GM18502 (cell line): ENCODE data around the gene ZNRF1.
"Not testable (repeated sequence)": the region's sequence is repeated elsewhere in the genome, so short reads cannot be mapped to it uniquely, and the experiment has no call there.

ENCODE experiments used
- ATAC-seq: cut with Tn5 transposase; IDR thresholded peaks from one replicate; pipeline ENCODE4 v1.9.1; 2021; ENCODE audit warnings: mild to moderate bottlenecking; ENCODE audit not compliant: unreplicated experiment, poor library complexity

ZNRF1 gene

DNA sequence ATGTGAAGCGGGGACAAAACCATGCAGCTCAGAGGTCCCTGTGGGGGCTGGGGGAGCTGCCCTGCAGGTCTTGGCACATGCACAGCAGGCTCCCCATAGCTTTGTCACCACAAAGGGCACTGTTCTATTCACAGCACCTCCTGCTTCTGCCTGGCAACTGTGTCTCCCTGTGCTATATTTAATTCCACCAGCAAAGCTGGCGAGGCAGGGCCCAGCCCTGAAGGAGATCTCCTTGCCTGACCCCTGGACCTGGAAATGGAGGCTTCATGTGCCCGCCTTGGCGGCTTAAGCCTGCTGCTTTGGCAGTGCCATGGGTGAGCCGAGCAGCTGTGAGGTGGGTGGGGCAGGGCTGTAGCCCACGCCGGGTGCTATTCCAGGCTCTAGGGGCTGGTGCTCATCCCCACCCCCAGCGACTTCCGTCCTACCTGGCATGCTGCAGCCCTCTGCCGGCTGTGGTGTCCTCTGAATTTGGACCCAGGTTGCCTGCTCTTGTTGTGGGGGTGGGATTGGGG, 111.0 kb downstream of the ZNRF1 start:
- no peak for ATAC-seq

DNA sequence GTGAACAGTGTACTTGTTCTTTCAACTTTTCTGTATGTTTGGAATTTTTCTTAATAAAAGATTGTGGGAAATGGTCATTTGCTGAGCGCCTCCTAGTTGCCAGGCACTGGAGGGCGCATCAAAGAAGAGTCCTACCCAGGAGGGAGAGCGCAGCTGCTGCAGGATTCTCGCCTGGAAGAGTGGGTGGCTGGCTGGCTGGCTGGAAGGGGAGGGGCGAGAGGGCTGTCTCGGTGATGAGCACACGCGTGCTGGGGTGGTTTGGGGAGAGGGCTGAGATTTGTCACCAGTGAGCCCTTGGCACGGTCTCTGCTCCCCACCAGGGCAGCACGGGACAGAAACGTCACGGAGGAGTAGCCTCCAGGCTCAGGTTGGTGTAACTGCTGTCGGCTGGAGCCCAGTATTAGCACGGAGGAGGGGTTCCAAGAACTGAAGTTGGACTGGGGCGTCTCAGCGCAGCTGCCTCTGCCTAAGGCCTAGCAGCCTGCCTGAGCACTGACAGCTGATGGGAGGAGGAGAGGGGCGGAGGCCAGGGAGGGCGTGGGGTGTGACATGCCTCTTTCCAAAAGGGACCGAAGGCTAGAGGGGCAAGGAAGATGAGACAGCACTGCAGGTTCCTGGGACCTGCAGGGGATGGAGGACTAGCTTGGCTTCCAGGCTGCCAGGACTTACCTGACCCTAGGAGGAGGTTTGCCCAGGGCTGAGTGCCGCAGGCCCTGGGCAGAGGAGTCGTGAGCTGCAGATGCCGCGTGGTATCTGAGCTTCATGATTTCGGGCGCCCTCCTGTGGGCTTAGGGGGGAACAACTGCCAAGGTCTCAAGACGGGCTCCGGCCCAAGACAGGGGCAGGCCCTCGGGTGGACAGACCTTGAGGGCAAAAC, 112.1 kb downstream of the ZNRF1 start:
- ATAC-seq: peak; percentile 74

DNA sequence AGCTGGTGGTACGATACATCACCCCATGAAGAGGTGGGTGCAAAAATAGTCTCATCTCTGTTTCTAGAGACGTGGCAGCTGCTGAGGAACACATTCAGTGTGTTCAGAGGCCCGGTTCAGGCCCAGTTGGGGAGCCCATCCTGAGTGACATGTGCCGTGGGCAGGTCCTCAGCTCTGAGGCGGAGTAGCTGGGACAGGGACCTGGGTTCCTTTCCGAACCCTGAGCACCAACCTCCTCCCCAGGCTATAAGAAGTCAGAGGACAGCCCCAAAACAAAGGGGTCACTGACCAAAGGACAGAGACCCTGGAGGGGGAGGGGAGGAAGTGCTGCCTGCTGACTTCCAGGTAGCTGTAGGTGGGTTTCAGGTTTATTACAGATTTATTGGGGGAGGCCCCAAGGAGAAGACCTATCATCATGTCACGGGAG, 112.7 kb downstream of the ZNRF1 start:
- peak; percentile 3 for ATAC-seq

DNA sequence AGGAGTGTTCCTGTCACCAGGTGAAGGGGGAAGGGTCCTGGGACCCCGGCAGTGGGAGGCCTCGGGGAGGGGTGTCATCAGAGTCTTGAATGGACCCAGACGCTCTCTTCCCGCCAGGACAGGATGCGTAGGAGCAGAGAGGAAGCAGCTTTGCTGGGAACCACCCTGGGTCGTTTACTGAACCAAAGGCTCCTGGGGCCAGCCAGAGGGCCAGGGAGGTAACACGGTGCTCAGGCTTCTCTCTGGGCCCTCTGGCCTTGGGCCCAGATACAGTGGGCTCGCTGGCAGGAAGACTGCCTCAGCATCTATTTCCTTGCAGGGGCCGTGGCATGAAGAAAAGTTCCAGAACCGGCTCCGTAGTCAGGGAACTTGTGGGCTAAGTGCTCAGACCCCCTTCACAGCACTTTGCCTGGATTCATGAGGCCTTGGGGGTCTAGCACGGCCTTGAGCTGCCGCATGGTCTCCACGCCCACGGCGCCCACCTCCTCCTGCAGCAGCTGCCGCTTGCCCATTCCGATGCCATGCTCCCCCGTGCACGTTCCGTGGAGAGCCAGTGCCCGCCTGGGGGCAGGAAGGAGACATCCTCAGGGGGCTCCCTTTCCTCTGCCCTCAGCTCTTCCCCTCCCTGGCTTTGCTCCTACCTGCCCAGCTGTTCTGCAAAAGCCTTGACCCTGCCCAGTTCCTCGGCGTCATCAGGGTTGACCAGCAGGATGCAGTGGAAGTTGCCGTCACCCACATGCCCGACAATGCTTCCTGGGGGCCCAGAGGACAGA, 113.3 kb downstream of the ZNRF1 start:
- no peak for ATAC-seq

DNA sequence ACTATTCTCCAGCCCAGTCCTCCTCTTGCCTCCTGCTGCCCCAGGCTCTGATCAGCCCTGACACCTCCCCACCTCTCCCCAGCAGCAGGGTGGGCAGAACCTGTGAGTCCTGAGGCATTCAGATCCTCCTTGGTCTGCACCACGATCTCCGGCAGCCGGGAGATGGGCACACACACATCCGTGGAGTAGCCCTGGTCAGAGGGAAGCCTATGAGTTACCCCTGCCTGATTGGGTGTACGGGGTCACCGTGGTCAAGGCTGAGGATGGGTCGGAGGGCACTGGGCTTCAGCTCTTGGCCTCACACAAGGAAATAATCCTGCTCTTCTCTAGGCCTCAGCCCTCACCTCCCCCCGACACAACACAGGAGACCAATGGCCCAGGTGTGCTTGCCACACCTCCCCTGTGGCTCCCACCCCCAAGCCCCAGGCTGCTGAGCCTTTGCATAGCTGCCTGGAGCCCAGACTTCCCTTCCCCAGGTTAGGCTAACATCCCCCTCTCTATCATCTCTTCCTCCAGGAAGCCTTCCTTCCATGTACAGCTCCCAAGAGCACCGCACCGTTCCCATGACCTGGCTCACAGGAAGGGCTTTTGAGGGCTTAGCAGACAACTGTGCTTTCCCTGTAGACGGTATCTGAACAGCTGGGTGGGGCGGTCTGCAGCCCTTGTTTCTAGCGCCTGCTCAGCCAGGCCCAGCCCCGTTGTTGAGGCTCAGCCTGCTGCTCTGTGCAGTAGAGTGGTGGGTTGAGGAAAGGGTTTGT, 114.1 kb downstream of the ZNRF1 start:
- no peak for ATAC-seq

DNA sequence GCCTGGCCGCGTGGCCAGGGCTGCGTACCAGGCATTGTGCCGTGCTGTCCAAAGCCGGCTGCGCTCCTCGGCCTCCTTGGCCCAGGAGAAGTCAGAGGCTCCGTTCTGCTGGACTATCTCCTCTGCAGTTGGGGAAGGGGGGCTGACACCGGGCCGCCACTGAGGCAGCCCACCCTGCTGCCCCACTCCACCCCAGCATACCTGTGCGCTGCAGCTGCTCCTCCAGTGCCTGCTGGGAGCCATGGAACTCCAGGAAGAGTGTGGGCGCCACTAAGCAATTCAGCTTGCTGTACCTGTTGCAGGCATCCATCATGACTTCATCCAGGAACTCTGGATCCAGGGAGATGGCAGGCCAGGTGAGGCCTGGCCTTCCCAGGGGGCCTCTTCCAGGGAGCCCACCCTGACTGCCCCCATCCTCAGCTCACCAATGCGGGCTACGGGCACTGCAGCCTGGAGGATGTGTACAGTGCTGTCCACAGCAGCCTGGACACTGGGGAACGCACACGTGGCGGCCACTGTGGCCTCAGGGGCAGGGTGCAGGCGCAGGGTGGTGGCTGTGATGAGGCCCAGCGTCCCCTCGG, 114.8 kb downstream of the ZNRF1 start:
- no peak for ATAC-seq

DNA sequence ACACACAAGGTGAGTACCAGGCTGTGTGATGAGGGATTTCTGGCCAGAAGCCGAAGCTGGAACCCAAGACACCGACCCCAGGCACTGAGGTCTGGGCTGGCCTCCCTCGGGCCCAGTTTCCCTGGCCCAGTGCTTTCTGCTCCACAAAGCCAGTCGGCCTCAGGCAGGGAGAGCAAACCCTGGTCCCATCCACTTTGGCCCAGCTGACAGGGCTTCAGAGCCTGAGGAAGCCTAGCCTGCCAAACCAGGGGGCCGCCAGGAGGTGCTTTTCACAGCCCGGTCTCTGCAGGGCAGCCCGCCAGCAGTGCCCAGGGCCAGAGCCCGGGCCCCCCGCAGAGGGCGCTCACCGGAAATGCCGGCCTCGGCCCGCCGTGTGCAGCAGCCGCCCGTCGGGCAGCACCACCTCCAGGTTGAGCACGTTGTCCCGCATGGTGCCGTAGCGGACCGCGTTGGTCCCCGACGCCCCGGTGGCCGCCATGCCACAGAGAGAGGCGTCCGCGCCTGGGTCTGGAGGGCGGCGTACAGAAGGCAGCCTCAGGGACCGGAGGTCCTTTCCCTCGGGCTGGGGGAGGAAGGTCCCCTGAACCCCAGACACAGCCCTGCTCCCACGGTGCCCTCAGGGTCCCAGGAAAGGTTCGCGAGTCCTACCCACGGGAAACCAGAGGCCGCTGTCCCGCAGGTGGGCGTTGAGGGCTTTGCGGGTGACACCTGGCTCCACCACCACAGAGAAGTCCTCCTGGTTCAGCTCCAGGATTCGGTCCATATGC, 115.5 kb downstream of the ZNRF1 start:
- ATAC-seq: no peak

DNA sequence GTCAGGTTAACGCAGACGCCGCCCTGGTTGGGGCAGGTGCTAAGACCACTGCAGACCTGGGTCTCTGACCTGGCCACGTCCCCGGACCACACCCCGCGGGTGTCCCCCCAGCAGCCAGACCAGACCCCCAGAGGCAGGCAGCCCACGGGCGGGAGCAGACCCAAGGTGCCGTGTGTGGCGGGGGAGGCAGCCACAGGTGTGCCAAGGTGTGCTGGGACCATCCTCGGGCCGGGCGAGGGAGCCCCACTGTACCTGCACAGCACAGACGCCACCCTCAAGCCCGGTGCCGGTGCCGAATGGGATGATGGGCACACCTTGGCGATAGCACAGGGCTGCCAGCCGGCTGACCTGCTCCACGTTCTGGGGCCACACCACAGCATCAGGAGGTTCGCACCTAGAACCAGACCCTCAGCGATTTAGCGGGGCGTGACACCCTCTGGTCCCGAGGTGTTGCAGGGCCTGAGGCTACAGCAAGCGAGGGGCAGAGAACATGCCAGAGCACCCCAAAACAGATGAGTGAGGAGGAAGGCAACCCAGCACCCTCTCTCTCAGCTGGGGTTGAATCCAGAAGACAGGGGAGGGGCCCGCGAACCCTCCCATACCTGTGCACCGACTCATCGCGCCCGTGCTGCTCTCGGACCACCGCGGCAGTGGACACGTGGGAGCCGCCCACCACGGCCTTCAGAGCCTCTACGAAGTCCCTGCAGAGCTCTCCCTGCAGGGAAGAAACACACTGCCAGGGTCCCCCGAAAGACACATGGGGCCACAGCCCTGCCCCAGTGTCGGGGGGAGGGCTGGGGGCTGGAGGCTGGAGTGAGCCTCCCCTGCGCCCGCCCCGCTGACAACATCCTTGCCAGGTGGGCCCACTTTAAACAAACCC, 116.4 kb downstream of the ZNRF1 start:
- ATAC-seq: no peak

DNA sequence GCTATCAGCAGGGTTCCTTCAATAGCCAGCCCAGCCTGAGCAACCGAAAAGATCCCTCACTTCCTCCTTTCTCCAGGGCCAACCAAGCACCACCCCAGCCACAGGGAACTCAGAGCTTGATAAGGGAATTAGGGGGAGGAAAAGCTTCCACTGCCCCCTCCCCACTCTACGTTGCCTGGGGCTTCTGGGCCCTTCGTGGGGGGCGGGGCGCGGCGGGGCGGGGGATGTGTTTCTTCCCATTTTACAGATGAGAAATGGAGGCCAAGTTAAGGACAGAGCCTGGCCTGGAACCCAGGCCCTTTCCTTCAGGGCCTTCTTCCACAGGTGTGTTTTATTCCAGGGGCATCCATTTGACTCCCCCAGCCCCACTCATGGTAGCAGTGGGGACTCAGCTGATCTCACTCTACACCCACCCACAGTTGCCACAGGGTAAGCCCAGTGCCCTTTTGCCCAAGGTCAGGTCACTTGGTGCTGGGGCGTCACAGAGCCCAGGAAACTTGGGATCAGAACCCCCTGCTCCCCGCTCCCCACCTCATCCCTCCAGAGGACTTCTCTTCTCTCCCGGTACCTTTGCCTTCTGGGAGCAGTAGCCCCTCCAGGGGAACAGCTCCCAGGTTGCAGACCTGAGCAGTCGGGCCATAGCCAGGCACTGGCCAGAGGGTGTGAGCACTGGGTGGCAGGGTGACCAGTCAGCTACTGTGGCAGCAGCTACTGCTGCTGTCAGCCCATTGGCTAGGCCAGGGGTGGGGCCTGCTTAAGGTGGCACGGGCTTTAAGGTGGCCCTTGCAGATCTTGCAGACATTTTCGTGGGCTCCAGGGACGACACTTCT, 117.5 kb downstream of the ZNRF1 start, which contains the start of gene LDHD:
Gene LDHD, minus strand, starts transcription at position 700 of the 830 bp plus-strand sequence. Its CDS starts 60 bp downstream, at position 640.
- no peak for ATAC-seq

DNA sequence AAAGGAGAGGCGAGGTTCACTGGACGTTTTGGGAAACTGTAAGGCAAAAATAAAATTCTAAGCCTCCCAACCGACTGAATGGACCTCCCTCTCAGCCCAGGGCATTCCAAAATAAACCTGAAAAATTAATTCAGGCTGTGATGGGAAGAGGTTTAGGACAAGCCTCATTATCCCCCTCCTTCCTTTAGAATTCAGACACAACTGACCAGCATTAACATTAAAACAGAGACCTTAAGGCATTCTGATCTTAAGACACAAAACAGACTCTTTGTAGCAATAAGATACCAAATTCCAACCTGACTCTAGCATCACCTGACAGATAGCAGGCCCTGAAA, 118.1 kb downstream of the ZNRF1 start:
- no peak for ATAC-seq

DNA sequence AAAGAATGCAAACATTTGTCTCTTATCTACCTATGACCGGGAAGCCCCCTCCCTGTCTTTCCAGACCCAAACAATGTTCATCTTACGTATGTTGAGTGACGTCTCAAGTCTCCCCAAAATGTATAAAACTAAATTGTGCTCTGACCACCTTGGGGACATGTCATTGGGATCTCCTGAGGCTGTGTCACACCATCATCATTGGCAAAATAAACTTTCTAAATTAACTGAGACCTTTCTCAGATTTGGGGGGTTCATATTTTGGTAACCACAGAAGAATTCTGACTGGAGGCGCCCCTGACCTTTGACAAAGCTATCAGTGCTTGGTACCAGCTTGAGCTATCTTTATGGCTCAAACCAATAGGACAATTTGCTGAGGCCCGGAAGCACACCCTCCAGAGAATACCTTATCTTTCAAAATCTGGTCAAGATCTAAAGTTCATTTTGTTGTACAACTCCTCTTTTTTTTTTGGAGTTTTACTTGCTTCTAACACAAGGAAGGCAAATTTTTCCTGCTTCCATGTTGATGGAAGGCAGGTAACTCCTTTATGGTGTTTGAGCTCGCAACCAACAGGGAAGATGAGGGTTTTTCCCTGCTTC, 120.2 kb downstream of the ZNRF1 start:
- no peak for ATAC-seq

DNA sequence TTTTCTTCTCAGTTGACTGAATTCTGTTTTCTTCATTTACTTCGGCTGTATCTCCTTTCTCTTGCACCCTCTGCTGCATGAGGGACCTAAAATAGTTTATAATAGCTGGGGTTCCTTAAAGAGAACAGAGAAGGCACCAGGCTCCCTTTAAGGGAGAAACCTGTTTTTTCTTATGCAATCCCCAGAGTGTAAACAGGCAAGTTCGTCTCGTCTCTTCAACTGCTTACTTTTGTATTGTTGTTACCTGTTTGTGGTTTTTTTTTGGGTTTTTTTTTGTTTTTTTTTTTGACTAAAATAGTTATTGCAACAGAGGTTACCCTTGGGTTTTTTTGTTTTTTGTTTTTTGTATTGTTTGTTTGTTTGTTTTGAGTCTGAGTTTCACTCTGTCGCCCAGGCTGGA, 121.4 kb downstream of the ZNRF1 start:
- no peak for ATAC-seq

DNA sequence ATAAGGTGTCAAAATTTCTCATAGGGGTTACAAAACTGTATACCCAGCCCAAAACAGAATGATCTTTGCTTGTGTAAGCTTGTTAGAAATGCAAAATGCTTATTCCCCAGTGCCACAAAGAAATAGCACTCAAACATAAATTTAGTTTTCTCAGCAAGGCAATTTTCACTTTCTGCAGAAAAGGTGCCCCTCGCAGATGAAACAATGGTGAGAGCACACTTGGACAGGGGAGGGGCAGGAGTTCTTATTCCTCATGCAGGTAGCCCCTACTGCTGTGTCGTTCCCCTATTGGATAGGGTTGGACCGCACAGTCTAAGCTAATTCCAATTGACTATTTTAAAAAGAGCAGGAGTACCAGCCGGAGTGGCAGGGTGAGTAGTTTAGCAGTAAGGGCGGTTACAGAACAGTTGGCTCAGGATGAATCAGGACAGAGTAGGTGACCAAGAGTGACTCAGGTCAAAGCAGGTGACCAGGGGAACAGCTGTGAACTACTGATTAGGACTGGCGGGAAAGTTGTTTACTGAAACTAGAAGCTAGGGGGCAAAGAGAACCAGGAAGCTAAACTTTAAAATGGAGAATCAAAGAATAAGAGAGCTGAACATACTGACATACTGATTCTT, 123.2 kb downstream of the ZNRF1 start:
- ATAC-seq: no peak

DNA sequence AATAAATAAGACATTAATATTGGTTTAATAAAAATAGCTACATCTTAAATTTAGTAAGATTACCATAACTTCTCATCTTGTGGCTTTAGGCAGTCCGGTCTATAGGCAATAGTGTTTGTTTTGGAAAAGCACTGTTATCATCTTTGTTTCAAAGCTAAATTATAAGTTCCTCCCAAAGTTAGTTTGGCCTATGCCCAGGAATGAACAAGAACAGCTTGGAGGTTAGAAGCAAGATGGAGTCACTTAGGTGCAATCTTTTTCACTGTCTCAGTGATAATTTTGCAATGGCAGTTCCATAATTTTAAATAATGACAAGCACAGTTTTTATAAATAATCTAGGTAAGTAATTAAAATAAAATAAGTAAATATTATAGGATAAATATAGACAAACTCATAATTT, 123.8 kb downstream of the ZNRF1 start:
- ATAC-seq: no peak

DNA sequence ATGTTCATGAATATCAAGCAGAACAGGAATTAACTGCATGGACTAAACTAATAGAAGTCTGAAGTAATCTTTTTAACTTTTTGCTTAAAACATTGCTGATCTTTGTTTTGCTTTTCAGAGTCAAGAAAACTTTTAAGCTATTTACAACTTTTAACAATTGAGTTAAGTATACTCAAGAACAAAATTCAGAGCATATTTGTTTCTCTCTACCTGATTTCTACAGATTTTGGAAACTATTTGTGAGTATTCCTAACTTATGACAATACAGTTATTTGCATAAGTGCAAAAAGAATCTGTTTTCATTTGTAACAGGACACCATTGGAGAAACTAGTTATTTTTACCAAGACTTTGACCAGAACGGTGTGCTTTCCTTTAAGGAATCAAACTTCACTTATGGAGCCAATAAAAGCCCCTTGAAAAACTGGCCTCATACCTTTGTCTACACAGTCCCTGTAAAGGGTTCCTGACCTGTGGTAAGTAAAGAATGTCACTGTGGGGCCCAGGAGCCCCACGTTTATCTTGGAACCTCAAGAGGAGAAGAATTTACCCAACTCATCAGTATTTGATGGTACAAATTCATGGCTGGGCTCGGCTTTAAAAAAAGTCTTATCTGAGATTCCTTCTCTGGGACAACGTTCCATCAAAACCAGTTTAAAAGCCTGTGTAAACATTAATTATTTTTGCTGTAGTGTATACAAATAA, 129.0 kb downstream of the ZNRF1 start:
- ATAC-seq: no peak

DNA sequence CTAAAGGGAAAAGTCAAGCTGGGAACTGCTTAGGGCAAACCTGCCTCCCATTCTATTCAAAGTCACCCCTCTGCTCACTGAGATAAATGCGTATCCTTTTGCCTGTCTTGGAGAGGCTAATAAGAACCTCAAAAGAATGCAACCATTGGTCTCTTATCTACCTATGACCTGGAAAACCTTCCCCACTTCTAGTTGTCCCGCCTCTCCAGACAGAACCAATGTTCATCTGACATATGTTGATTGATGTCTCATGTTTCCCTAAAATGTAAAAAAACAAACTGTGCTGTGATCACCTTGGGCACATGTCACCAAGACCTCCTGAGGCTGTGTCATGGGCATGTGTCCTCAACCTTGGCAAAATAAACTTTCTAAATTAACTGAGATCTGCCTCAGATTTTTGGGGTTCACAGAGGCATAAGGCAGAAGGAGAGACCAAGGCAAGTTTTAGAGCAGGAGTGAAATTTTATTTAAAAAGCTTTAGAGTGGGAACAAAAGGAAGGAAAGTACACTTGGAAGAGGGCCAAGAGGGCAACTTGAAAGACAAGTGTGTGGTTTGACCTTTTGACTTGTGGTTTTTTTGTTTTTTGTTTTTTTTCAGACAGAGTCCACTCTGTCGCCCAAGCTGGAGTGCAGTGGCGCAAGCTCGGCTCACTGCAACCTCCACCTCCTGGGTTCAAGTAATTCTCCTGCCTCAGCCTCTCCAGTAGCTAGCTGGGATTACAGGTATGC, 130.8 kb downstream of the ZNRF1 start:
- ATAC-seq: not testable (repeated sequence)
